ENCODE data around the gene FADD.

The FADD gene

GRCh38 chr11:70202920-70203750 lies at the start of gene FADD:
Gene FADD, plus strand, starts transcription at chr11:70203296. Its CDS starts 164 bp downstream, at chr11:70203460.
- peak; percentile 88 for DNase-seq

- no peak for DNase-seq
These were observed 47.7 kb upstream of the FADD start for GRCh38 chr11:70155386-70155785.

GRCh38 chr11:70156291-70157037 lies 46.6 kb upstream of the FADD start:
- no peak for DNase-seq

- DNase-seq: no peak
These were observed 44.9 kb upstream of the FADD start for GRCh38 chr11:70158201-70158600.

- no peak for DNase-seq
These were observed 44.2 kb upstream of the FADD start for GRCh38 chr11:70158757-70159389.

GRCh38 chr11:70159627-70160570 lies 43.2 kb upstream of the FADD start:
- DNase-seq: no peak

- no peak for DNase-seq
These were observed 42.0 kb upstream of the FADD start for GRCh38 chr11:70161043-70161625.

GRCh38 chr11:70164705-70165104 lies 38.4 kb upstream of the FADD start:
- DNase-seq: no peak

GRCh38 chr11:70167120-70167519 lies 36.0 kb upstream of the FADD start:
- no peak for DNase-seq

GRCh38 chr11:70167723-70168404 lies 35.2 kb upstream of the FADD start:
- no peak for DNase-seq

- no peak for DNase-seq
These were observed 34.7 kb upstream of the FADD start for GRCh38 chr11:70168405-70168754.

GRCh38 chr11:70169127-70169526 lies 34.0 kb upstream of the FADD start:
- no peak for DNase-seq

- no peak for DNase-seq
These were observed 33.5 kb upstream of the FADD start for GRCh38 chr11:70169632-70170031.

- no peak for DNase-seq
These were observed 32.4 kb upstream of the FADD start for GRCh38 chr11:70170596-70171210.

- DNase-seq: no peak
These were observed 30.1 kb upstream of the FADD start for GRCh38 chr11:70173018-70173417.

GRCh38 chr11:70174547-70175235 lies 28.4 kb upstream of the FADD start:
- DNase-seq: no peak

GRCh38 chr11:70175236-70175698 lies 27.8 kb upstream of the FADD start:
- no peak for DNase-seq

GRCh38 chr11:70176940-70177689 lies 26.0 kb upstream of the FADD start:
- no peak for DNase-seq

- DNase-seq: no peak
These were observed 22.2 kb upstream of the FADD start for GRCh38 chr11:70180906-70181305.

- no peak for DNase-seq
These were observed 20.8 kb upstream of the FADD start for GRCh38 chr11:70182266-70182665.

All from NCI-H526 treated with DMSO at 0.1 percent for 48 hours (cell line).